IMR-90 (cell line): ENCODE results near the gene SHC2. TPM values are rescaled to one million over a fixed set of nuclear protein-coding genes. Genes with fewer than 3 reads are reported as not detected.

Experiments
- ATAC-seq: fragments of 200-7000 bp; cut with Tn5 transposase; 2 replicates; pipeline ENCODE4 v1.9.1; 2020; ENCODE audit warnings: low read depth, mild to moderate bottlenecking, moderate library complexity
- BruUV-seq: library from RNA; stranded (reverse); fragments of 400-500 nt; replicated peaks from 2 replicates; lab custom pipeline; 2021; lab: Mats Ljungman, UMichigan
- CTCF ChIA-PET: fragments of 300-600 bp; formaldehyde crosslinking; extraction: SDS; loops from one replicate; lab custom pipeline; 2021; ENCODE audit warnings: antibody characterized with exemption; lab: Yijun Ruan, JAX
- POLR2A ChIA-PET: fragments of 300-600 bp; sonication (Branson Sonifier 250); formaldehyde crosslinking; loops from one replicate; lab custom pipeline; 2022; ENCODE audit warnings: antibody characterized with exemption; ENCODE audit not compliant: unreplicated experiment; lab: Charles Lee
- DNase-seq: peaks from one replicate; pipeline ENCODE4 v3.0.0; 2013
- H2AFZ ChIP-seq: replicated peaks from 2 replicates; pipeline ENCODE3; 2013; ENCODE audit warnings: low read length, mild to moderate bottlenecking; ENCODE audit not compliant: poor library complexity
- H2AK5ac ChIP-seq: 2 replicates; pipeline ENCODE4 v1.6.1; 2013; ENCODE audit warnings: low read depth, low read length, inconsistent platforms
- H2AK9ac ChIP-seq: replicated peaks from 2 replicates; pipeline ENCODE3; 2013; ENCODE audit warnings: mild to moderate bottlenecking, low read depth, low read length, moderate library complexity; ENCODE audit not compliant: poor library complexity
- H2BK120ac ChIP-seq: 2 replicates; pipeline ENCODE4 v1.6.1; 2013; ENCODE audit warnings: low read depth, low read length, inconsistent platforms
- H2BK15ac ChIP-seq: 3 replicates; pipeline ENCODE4 v1.6.1; 2013; ENCODE audit warnings: low read depth, low read length, inconsistent platforms
- H2BK20ac ChIP-seq: 2 replicates; pipeline ENCODE4 v1.6.1; 2013; ENCODE audit warnings: low read depth, mild to moderate bottlenecking, inconsistent platforms, low read length, moderate library complexity
- H2BK5ac ChIP-seq: 2 replicates; pipeline ENCODE4 v1.6.1; 2013; ENCODE audit warnings: mild to moderate bottlenecking, low read depth, low read length, inconsistent platforms; ENCODE audit not compliant: poor library complexity, severe bottlenecking
- H3K14ac ChIP-seq: replicated peaks from 2 replicates; pipeline ENCODE4 v1.6.1; 2013; ENCODE audit warnings: low read depth, low read length, inconsistent platforms
- H3K18ac ChIP-seq: 2 replicates; pipeline ENCODE4 v1.6.1; 2013; ENCODE audit warnings: low read depth, low read length, control low read depth
- H3K23ac ChIP-seq: 2 replicates; pipeline ENCODE4 v1.6.1; 2013; ENCODE audit warnings: low read depth, low read length, inconsistent platforms
- H3K27ac ChIP-seq: 2 replicates; pipeline ENCODE4 v1.5.1; 2013; ENCODE audit warnings: mild to moderate bottlenecking, control low read depth, low read length; ENCODE audit not compliant: insufficient read depth
- H3K27me3 ChIP-seq: 2 replicates; pipeline ENCODE4 v1.6.1; 2013; ENCODE audit warnings: low read length; ENCODE audit not compliant: control insufficient read depth, insufficient read depth
- H3K36me3 ChIP-seq: 2 replicates; pipeline ENCODE4 v1.6.1; 2013; ENCODE audit warnings: low read length, mixed read lengths; ENCODE audit not compliant: control insufficient read depth, insufficient read depth
- H3K4ac ChIP-seq: 2 replicates; pipeline ENCODE4 v1.6.1; 2013; ENCODE audit warnings: low read depth, low read length, inconsistent platforms
- H3K4me1 ChIP-seq: 2 replicates; pipeline ENCODE4 v1.6.1; 2013; ENCODE audit warnings: low read length, mixed read lengths; ENCODE audit not compliant: control insufficient read depth, insufficient read depth
- H3K4me2 ChIP-seq: 2 replicates; pipeline ENCODE4 v1.6.1; 2013; ENCODE audit warnings: low read depth, mild to moderate bottlenecking, control low read depth, low read length, moderate library complexity
- H3K4me3 ChIP-seq: 2 replicates; pipeline ENCODE4 v1.5.1; 2013; ENCODE audit warnings: low read depth, mild to moderate bottlenecking, control low read depth, low read length, moderate library complexity; ENCODE audit not compliant: insufficient read depth
- H3K56ac ChIP-seq: 2 replicates; pipeline ENCODE4 v1.6.1; 2013; ENCODE audit warnings: low read length, inconsistent platforms; ENCODE audit not compliant: insufficient read depth; ENCODE audit errors: extremely low read depth
- H3K79me1 ChIP-seq, 2 experiments: 2 replicates each; pipeline ENCODE4 v1.6.1; 2013; ENCODE audit warnings: low read length in 2 of 2, inconsistent platforms in 1 of 2, low read depth in 1 of 2
- H3K9ac ChIP-seq: 2 replicates; pipeline ENCODE4 v1.6.1; 2013; ENCODE audit warnings: low read depth, low read length, control low read depth
- H3K9me1 ChIP-seq: 2 replicates; pipeline ENCODE4 v1.6.1; 2013; ENCODE audit warnings: low read length, inconsistent platforms; ENCODE audit not compliant: insufficient read depth
- H3K9me3 ChIP-seq: 2 replicates; pipeline ENCODE4 v1.6.1; 2013; ENCODE audit warnings: low read length; ENCODE audit not compliant: control insufficient read depth, insufficient read depth
- H4K20me1 ChIP-seq: 2 replicates; pipeline ENCODE4 v1.6.1; 2013; ENCODE audit warnings: low read length, inconsistent platforms; ENCODE audit not compliant: insufficient read depth
- H4K5ac ChIP-seq: 2 replicates; pipeline ENCODE4 v1.6.1; 2013; ENCODE audit warnings: mild to moderate bottlenecking, low read depth, low read length, control low read depth
- H4K8ac ChIP-seq, 2 experiments: 2 replicates each; pipeline ENCODE4 v1.6.1; 2013; ENCODE audit warnings: low read depth in 2 of 2, low read length in 2 of 2, control low read depth in 1 of 2, inconsistent platforms in 1 of 2
- H4K91ac ChIP-seq: 2 replicates; pipeline ENCODE4 v1.6.1; 2013; ENCODE audit warnings: low read depth, low read length, inconsistent platforms; ENCODE audit not compliant: insufficient read depth
- BHLHE40 ChIP-seq: fragments of 150-350 bp; IDR thresholded peaks from 2 replicates; pipeline ENCODE4 v1.6.1; 2016; ENCODE audit warnings: mild to moderate bottlenecking, low read depth, low read length
- CEBPB ChIP-seq: IDR thresholded peaks from 2 replicates; pipeline ENCODE4 v1.6.1; 2012; ENCODE audit warnings: low read depth, low read length, improper control_type of control experiment
- CHD1 ChIP-seq: IDR thresholded peaks from 2 replicates; pipeline ENCODE4 v1.6.1; 2012; ENCODE audit warnings: low read depth, low read length, improper control_type of control experiment
- CTCF ChIP-seq: conservative IDR thresholded peaks from 2 replicates; pipeline ENCODE4 v1.5.1; 2012; ENCODE audit warnings: mild to moderate bottlenecking, low read depth, low read length, improper control_type of control experiment
- ELK1 ChIP-seq: fragments of 150-350 bp; IDR thresholded peaks from 2 replicates; pipeline ENCODE4 v1.6.1; 2016; ENCODE audit warnings: low read depth, mild to moderate bottlenecking, low read length, moderate library complexity, borderline replicate concordance
- FOS ChIP-seq: fragments of 150-350 bp; IDR thresholded peaks from 2 replicates; pipeline ENCODE4 v1.6.1; 2016; ENCODE audit warnings: low read depth, low read length
- MAFK ChIP-seq: IDR thresholded peaks from 2 replicates; pipeline ENCODE4 v1.6.1; 2012; ENCODE audit warnings: low read depth, low read length, improper control_type of control experiment
- MAZ ChIP-seq: IDR thresholded peaks from 2 replicates; pipeline ENCODE4 v1.6.1; 2012; ENCODE audit warnings: low read depth, mild to moderate bottlenecking, low read length, improper control_type of control experiment, moderate library complexity, borderline replicate concordance
- MXI1 ChIP-seq: IDR thresholded peaks from 2 replicates; pipeline ENCODE4 v1.6.1; 2012; ENCODE audit warnings: low read depth, mild to moderate bottlenecking, low read length, moderate library complexity, borderline replicate concordance
- NFE2L2 ChIP-seq: fragments of 150-350 bp; IDR thresholded peaks from 2 replicates; pipeline ENCODE4 v1.6.1; 2016; ENCODE audit warnings: low read depth, mild to moderate bottlenecking, low read length
- POLR2A ChIP-seq: IDR thresholded peaks from 2 replicates; pipeline ENCODE4 v1.6.1; 2012; ENCODE audit warnings: mild to moderate bottlenecking, low read depth, low read length
- RAD21 ChIP-seq: IDR thresholded peaks from 2 replicates; pipeline ENCODE4 v1.6.1; 2012; ENCODE audit warnings: low read length, improper control_type of control experiment
- RCOR1 ChIP-seq: IDR thresholded peaks from 2 replicates; pipeline ENCODE4 v1.6.1; 2012; ENCODE audit warnings: mild to moderate bottlenecking, low read length, improper control_type of control experiment; ENCODE audit not compliant: insufficient replicate concordance
- RFX5 ChIP-seq: IDR thresholded peaks from 2 replicates; pipeline ENCODE4 v1.8.0; 2012; ENCODE audit warnings: low read depth, mild to moderate bottlenecking, low read length, moderate library complexity
- SMC3 ChIP-seq: fragments of 150-350 bp; IDR thresholded peaks from 2 replicates; pipeline ENCODE4 v1.6.1; 2016; ENCODE audit warnings: low read depth, mild to moderate bottlenecking, antibody characterized with exemption, low read length, moderate library complexity
- USF2 ChIP-seq: fragments of 150-350 bp; IDR thresholded peaks from 2 replicates; pipeline ENCODE4 v1.6.1; 2017; ENCODE audit warnings: mild to moderate bottlenecking, antibody characterized with exemption, low read length, low read depth
- WGBS, 2 experiments: methylation state at CpG; one replicate each; pipeline versions ENCODE4 v1.1.5 to v1.1.7; 2013; ENCODE audit warnings: missing lambda C conversion rate in 2 of 2; ENCODE audit not compliant: insufficient read length in 1 of 2; ENCODE audit errors: extremely low coverage in 2 of 2; 5-methylcytosine and 5-hydroxymethylcytosine counted together
- dilution Hi-C: fragments of 300-500 bp; cut with HindIII; formaldehyde crosslinking; loops from one replicate; pipeline ENCODE4 v1.14.3; 2018; ENCODE audit warnings: low sequenced_read_pairs; ENCODE audit not compliant: unreplicated experiment
- in situ Hi-C: fragments of 300-500 bp; cut with MboI; formaldehyde crosslinking; loops from 3 replicates; pipeline ENCODE4 v1.14.3; 2019; ENCODE audit warnings: low sequenced_read_pairs, inconsistent platforms, mixed read lengths
- intact Hi-C: fragments of 100-400 bp; cut with micrococcal nuclease; formaldehyde crosslinking; loops from 2 replicates; pipeline ENCODE4 v1.10.0; 2022
- polyA plus RNA-seq, 3 experiments: library from polyadenylated mRNA; depleted of rRNA; stranded (reverse); fragments of >200 nt; gene quantifications; 2 replicates each; pipeline ENCODE4 v1.2.3, GENCODE V29; 2012; ENCODE audit warnings: low replicate concordance in 1 of 3
- total RNA-seq: library from RNA; depleted of rRNA; stranded (reverse); fragments of >200 nt; gene quantifications from 2 replicates; pipeline ENCODE4 v1.2.3, GENCODE V29; 2012

SHC2 gene
- total and polyA plus RNA-seq, 2 of the 4 experiments (the other 2 are of a cell fraction) = 0.68 TPM; not detected in 1

GRCh38 chr19:470701-471100, 9.9 kb upstream of the SHC2 start:
- no peak overlapping the region for H2BK120ac ChIP-seq
- no peak overlapping the region for H3K4me2 ChIP-seq
- no peak overlapping the region for H4K5ac ChIP-seq
- no peak overlapping the region for H3K56ac ChIP-seq
- ATAC-seq (no peak), DNase-seq (no peak)
- no peak overlapping the region for H3K27ac ChIP-seq
- no peak overlapping the region for H2BK15ac ChIP-seq
- no peaks in the 10 kb centered on the region for H3K36me3 ChIP-seq
- H3K4ac ChIP-seq = no peak overlapping the region
- H3K18ac ChIP-seq = no peak overlapping the region
- H3K4me3 ChIP-seq = no peak overlapping the region
- intact Hi-C loops = no loop called here
- no TSS peak for BruUV-seq
- no peak overlapping the region for H3K14ac ChIP-seq
- H2BK20ac ChIP-seq = no peak overlapping the region
- no peak overlapping the region for H2AK9ac ChIP-seq
- no peaks in the 10 kb centered on the region for H4K20me1 ChIP-seq
- H3K4me1 ChIP-seq = peaks cover 3% of the 10 kb centered on the region; the same call in 1 of the 2 replicates
- ChIA-PET CTCF (no interaction called here), POLR2A (no interaction called here)
- no peak overlapping the region for H2AFZ ChIP-seq
- no peak overlapping the region for H2AK5ac ChIP-seq
- H3K23ac ChIP-seq = no peak overlapping the region
- H3K9me1 ChIP-seq = no peaks in the 10 kb centered on the region
- no peaks in the 10 kb centered on the region for H3K9me3 ChIP-seq
- no peak overlapping the region for H4K91ac ChIP-seq
- no peaks in the 10 kb centered on the region; the same call in 1 of the 2 replicates for H3K27me3 ChIP-seq
- H2BK5ac ChIP-seq = no peak overlapping the region
- no peak overlapping the region for H3K9ac ChIP-seq
- no peaks in the 10 kb centered on the region for H3K79me1 ChIP-seq
- dilution Hi-C loops = no loop called here
- WGBS, 2 experiments = 64% methylated on average over 5 of the region's 20 CpGs; no CpG with 5 or more reads in 1 of the 2 experiments
- no peak overlapping the region for H4K8ac ChIP-seq
- no peak for TF ChIP-seq USF2
- TF ChIP-seq FOS = no peak
- TF ChIP-seq RCOR1 = no peak
- TF ChIP-seq MXI1 = no peak
- no peak for TF ChIP-seq BHLHE40
- TF ChIP-seq RFX5 = no peak
- no peak for TF ChIP-seq SMC3
- no peak for TF ChIP-seq CTCF
- TF ChIP-seq RAD21 = no peak
- TF ChIP-seq ELK1 = no peak
- no peak for TF ChIP-seq MAFK
- TF ChIP-seq MAZ = no peak
- TF ChIP-seq CHD1 = no peak
- no peak for TF ChIP-seq CEBPB
- TF ChIP-seq POLR2A = no peak
- TF ChIP-seq NFE2L2 = no peak
- in situ Hi-C loops = no loop called here
